HT1080 (cell line): ENCODE measurements around the gene STK32C. TPM values are rescaled to one million over a fixed set of nuclear protein-coding genes. Genes with fewer than 3 reads are reported as not detected.
"Not testable (repeated sequence)": the region's sequence is repeated elsewhere in the genome, so short reads cannot be mapped to it uniquely, and the experiment has no call there.

Experiments
- DNase-seq: peaks from one replicate; pipeline ENCODE4 v3.0.0-alpha.2; 2015; ENCODE audit warnings: low read depth
- total RNA-seq: library from RNA; depleted of rRNA; stranded (reverse); fragments of >200 nt; shearing (Covaris generic); gene quantifications from 2 replicates; pipeline ENCODE4 v1.2.3, GENCODE V29; 2014

Gene STK32C
- total RNA-seq, 1 experiment from 2014 or later: 11.5 TPM

DNA sequence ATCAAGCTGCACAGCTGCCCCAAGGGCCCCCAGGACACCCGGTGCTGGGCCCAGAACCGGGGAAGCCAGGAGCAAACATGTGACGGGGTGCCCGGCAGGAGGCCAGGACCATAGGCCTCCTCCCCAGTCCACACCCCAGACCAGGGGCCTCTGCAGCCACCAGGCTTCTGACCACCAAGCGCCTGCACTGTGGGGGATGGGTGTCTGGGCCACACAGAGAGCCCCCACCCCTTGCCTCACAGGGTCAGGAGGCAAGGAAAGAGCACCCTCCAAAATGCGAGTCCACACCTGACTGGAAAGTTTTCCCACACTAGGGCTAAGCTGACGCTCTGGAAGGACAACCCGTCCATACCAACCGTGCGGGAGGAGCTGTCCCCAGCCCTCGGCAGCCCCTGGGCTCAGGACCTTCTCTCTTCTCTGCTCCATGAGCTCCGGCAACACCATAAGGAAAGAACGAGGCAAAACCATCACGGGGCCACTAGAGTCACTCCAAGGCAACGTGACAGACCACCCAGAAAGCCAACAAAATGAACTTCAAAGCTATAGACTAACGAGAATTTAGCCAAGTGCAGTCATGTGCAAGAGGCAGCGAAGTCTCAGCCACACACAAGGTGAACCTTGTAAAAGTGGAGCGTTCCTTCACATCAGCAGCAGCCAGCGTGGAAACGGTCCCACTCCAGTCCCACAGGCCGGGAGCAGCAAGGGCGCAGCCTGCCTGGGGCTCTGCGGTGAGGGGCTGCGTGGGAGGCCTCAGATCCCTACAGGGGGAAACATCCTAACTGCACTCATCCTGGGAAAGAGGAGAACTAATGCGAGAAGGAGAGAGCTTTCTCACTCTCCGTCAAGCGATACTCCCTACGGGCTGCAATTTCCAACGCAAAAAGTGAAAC, 5.1 kb downstream of the STK32C start:
- DNase-seq: no peak

DNA sequence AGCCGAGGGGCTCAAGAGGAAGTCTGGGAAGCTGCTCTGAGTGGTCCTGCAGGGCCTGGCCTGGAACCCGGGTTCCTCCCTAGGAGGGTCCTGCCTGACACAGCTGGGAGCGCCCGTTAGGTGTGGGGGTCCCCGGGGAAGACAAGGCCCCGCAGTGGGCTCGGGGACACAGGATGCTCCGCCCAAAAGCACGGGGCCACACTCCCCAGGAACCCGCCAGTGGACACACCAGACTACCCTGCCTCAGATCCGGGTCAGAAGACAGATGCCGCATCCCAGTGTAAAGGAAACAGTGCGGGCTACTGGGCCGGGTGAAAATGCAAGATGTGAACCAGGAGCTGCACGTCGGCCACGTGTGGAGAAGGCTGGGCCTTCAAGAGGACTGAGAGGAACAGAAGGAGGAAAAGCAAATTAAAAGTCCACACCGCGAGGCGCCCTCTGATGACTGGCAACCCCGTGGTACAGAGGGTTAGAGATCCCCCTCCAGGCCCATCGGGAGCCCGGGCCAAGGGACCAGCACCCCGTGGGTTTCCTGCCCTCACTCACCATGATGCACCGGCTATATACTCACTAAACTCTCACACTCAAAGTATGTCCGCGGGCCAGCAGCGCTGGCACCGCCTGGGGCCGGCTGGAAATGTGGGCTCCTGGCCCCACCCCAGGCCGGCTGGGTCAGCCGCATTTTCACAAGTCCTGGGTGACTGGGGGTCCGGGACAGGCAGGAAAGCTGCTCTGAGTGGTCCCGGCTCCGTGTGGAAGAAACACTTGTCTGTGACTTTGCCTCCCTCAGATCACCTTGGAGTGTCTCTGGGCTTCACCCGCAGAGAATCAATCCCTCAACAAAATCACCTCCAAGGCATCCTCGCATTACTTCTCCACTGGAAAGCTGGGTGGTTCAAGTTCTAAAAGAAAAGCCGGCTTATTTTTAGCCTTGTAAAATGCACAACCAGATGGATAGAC, 6.1 kb downstream of the STK32C start:
- DNase-seq: no peak

DNA sequence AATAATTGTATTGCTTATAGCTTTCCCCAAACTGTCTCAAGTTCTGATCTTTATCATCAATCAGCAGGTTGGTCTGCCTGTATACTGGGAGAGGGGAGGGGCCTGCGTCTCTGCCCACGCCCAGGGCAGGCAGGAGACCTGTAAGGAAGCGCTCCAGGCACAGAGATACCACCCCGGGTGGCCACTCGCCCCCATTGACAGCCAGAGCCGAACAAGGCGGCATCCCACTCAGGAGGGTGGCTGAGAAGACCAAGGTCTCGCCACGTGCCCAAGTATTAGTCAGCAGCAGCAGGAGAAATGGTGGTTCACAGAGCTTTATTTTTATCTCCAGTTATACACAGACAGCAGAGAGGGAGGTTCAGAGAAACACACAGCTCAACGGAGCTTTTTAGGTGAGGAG, 7.2 kb downstream of the STK32C start:
- no peak for DNase-seq

DNA sequence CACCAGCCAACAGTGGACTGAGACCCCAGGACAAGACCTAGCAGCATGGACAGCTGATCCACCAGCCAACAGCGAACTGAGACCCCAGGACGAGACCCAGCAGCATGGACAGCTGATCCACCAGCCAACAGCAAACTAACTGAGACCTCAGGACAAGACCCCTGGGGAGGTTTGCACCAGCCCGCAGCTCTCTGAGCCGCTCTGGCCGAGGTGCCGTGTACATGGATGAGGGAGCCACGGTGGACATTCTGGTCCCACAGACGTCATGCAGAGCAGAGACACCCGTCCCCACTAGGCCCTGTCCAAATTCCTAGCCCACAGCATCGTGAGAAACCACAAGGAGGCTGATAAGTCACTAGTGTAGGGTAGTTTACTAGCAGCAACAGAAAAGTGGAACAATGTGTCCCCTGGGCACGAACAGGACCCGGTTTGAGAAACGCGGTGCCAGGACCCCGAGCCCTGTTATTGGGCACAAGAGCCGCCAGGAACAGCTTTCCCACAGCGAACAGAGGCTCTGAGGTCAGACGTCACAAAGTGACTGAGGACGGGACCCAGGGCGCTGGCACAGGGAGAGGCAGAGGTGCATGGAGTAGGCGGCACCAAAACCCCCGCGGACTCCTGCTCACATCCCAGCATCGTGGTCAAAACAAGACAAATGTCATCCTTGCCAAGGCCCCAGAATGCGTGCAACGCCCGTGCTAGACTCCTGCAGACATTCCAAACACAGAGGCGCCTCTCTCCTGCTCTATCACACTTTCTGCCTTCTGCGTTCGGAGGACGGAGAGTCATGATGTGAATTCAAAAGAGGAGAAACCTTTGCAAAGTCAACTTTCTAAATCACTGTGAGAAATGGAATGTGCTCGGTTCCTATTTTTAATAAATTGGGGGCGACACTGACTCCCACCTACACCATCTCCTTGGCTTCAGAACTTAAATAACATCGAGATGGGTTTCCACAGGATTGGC, 8.1 kb downstream of the STK32C start:
- DNase-seq: no peak

DNA sequence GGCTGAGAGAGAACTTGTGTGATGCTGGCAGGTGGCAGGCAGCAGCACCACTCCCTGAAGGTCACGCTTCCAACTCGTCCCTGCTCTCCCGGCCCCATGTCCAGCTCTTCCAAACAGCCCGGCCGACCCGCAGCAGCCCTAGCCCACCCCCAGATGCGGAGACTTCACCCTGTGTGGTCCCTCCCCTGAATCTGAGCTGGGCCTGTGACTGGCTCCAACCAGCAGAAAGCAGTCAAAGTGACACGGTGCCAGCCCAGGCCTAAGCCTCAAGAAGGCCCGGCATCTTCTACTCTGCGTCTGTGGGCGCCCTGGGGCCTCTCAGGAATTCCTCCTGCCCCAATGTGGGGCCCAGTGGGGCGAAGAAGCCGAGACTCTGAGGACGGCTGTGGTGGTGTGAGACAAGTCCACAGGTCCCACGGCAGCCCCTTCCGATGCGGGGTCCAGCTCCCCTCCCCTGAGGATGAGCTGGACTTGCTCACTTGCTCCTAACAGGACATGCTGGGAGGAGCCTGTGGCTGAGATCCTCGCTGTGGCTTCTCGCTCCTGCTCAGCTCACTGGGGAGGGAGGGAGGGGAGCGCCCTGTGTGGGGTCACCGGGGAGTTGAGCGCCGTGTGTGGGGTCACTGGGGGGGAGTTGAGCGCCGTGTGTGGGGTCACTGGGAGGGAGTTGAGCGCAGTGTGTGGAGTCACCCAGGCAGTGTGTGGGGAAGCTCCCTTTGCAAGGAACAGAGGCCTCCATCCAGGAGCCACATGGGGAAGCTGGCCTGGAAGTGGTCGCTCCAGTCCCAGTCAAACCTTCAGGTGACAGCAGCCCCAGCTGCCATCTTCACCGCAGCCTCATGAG, 9.5 kb downstream of the STK32C start:
- no peak for DNase-seq

DNA sequence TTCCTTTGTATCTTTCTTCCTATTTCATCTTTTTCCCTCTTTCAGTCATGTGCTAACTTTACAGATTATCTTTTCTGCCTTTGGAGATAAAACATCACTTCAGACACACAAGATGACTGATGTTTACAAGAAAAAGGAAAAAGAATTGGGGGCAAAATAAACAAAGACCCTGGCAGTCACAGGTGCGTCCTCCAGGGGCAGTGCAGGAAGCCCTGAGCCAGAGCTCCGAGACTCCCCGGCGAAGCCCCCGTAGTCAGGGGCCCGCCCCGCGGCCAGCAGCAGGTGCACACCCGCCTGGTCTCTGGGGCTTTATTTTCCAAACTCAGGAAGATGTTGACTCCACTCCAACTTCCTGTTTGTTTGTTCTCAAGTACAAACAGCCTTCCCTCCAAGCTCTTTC, 10.2 kb downstream of the STK32C start:
- no peak for DNase-seq

DNA sequence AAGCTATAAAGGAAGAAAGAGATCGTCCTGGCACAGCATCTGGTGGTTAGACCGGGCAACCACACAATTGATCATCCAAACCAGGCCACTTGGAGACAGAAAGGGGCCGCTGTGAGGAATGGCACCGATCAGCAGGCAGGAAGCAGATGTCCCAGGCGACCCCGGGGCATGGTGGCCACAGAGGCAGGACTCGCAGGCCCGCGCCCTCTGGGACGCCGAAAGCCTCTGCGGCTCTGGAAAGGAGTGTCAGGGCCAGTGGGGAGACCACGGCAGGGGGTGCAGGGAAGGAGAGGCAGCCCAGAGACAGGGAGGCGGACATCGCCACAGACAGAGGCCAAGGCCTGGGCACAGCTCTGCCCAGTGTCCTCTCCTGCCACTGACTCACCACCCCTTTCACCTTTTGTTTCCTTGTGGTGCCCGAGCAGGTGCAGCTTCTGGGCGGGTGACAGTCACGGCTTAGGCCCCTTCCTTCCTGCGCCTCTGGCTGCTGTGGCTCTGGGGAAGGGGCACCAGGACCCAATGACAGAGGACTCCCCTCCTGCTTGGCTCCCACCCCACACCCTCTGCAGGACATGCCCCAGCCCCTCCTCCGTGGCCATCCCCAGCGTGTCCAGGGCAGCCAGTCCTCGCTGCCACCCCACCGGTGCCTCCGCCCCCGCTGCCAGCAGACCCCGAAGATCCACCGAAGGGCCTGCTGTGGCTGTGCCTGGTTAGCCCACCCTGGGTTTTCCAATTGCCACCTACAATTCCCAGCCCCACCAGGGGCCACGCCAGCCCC, 10.9 kb downstream of the STK32C start:
- no peak for DNase-seq

DNA sequence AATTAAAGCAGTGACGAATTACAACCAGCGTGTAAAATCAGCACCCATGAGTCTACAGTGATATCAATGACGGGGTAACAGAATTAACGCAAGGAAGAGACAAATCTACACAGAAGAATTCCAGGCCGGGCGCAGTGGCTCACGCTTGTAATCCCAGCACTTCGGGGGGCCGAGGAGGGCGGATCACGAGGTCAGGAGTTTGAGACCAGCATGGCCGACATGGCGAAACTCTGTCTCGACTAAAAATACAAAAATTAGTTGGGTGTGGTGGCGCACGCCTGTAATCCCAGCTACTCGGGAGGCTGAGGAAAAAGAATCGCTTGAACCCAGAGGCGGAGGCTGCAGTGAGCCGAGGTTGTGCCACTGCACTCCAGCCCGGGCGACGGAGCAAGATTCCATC, 12.3 kb downstream of the STK32C start:
- not testable (repeated sequence) for DNase-seq

DNA sequence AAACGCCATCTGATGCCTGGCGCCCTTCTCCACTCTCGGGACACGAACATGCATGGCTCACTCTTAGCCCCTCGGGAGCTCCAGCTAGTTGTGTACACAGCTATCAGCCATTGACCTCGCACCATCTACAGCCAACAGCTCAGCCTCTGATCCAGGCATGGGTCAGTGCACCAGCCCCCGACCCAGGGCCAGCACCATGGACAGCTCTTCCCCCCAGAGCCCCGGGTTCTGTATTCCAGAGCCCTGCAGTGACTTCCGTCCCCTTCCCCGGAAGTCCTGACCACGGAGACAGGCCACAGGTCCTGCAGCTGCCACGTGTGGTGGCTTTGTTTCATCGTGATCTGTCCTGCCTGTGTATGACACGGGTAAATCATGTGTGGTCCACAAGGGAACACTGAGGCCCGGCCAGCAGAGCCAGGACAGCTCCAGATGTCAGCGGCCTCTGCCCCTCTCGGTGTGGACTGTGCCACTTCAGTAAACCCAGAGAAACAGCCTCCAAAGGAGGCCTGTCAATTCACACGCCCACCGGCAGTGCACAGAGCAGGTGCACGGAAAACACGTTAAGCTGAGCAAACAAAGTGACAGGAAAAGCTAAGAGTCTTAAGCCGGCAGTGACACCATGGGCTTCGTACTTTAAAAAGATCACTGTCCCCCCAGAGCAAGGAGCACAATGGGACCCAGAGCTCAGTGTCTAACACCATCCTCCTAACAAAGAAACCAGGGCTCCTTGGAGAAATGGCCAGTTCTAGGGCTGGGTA, 13.0 kb downstream of the STK32C start:
- no peak for DNase-seq

DNA sequence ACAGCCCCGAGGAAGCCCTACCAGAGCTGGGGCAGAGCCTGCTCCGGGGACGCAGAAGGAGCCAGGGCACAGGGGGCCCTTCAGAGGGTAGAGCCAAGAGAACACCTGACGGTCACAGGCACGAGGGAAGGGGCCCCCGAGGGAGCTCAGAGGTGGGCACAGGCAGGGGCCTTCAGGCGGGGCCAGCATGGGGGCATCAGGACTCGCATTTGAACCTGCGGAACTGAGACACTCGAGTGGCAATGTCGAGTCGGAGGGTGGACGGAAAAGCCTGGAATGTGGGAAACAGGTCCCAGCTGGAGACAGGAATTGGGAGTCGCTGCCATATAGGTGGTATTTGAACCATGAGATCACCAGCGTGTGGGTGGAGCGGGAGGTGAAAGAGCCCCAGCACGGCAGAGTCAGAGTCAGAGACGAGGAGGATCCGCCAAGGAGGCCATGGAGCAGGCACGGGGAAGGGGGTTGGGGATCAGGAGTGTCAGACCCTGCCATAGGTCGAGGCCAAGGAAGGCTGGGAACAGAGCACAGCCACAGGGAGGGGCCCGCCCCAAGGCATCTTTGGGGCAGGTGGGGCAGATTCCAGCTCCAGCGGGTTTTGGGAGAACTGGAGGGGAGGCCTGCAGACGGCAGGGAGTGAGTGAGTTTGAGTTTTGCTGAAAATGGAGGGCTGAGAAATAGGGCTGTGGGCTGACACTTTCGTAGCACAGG, 13.8 kb downstream of the STK32C start:
- DNase-seq: no peak

DNA sequence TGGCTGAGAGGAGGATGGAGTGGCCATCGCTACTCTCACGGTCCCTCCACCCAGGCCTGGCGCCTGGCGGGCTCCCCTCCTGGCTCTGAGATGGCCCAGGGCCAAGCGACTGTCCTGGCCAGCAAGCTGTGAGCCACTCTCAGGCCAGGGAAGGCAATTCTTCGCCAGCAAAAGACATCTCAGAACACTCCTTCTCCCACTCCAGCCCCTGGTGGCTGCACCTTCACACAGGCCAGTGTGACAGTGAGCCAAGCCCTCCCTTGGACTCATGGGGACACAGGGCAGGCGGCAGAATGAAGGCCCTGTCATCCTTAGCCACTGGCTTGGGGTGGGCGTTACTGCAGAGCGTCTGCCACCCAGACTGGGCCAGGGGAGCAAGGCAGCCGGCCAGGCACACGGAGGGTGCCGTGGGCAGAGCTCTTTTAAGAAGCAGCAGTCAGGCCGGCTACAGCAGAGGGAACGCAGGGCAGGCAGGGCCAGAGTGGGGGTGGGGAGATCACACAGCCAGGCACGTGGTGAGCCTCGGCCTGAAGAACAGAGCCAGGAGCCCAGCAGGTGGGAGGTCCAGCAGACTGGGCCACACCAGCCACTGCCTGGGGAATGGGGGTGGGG, 14.4 kb downstream of the STK32C start:
- no peak for DNase-seq

DNA sequence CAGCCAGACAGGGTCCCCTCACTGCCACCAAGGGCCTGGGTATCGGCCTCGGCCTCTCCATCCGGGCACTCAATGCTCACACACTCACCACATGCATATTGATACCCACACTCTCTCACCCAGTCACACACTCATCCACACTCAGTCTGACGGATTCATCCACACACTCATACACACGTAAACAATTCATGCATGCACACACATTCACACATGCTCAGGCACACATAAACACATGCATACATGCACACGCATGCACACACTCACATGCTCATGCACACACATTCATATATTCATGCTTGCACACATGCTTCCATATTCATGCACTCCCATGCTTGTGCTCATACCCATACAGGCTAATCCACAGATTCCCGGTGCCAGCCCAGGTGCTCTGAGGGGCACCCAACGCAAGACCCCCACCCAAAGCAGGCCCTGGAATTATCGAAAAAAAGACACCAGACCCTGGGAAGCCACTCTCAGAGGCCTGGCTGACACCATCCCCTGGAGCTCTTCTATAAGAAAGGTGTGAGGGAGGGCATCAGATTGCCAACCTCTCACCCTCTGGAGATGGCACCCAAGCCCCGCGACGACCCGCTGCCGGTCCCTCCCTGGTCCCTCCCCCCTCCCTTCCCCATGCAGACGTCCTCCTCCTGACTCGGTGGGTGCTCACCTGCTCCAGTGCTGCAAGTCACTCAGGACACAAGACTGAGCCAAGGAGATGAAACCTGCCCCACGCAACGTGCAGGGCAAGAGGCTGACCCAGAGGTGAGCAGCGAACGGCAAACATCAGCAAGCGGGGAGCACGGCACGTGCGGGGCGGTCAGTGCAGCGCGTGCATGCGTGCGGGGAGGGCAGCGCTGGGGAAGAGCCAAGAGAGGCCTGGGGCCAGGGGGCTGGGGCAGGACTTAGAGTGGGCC, 15.2 kb downstream of the STK32C start:
- no peak for DNase-seq

DNA sequence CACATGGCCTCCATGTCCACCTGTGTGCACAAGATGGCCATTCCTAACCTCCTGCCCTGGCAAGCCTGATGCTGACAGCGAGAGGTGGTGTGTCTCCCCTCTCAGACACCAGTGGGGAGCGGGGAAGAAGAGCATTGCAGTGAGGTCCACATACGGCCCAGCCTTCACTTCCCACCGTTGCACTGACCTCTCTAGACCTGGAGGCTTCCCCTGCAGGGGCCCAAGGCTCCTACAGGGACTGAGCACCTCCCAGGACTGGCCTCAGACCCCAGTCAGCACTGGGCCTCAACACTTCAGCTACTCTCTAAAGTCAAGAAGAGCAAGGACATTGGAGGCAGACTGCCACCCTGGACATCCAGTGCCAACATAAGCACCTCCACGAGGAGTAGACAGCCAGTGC, 15.9 kb downstream of the STK32C start:
- DNase-seq: no peak

DNA sequence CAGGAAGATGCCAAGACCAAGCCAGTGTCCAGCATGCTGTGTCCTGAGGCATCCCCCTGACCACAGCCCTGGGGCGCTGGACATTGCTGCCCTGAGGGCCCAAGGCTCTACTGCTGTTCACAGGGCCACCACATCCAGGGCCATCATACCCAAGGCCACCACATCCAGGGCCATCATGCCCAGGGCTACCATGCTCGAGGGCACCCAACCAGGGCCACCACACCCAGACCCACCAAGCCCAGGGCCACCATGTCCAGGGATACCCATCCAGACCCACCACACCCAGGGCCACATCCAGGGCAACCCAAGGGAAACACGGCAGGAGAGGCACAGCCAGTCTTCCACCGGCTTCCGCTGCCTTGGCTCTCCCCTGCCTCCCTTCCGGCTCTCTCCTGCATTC, 17.1 kb downstream of the STK32C start:
- no peak for DNase-seq

DNA sequence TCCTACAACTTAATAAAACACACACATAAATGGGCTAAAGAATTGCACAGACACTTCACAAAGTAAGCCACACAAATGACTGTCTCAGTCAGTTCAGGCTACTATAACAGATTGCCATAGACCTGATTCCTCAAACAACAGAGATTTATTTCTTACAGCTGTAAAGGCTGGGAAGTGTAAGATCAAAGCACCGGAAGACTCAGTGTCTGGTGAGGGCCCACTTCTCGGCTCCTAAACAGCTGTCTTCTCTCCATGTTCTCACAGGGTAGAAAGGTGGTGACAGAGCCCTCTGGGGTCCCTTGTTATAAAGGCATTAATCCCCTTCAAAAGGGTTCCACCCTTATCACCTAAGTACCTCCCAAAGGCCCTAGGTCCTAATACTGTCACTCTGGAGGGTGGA, 18.3 kb downstream of the STK32C start:
- no peak for DNase-seq

DNA sequence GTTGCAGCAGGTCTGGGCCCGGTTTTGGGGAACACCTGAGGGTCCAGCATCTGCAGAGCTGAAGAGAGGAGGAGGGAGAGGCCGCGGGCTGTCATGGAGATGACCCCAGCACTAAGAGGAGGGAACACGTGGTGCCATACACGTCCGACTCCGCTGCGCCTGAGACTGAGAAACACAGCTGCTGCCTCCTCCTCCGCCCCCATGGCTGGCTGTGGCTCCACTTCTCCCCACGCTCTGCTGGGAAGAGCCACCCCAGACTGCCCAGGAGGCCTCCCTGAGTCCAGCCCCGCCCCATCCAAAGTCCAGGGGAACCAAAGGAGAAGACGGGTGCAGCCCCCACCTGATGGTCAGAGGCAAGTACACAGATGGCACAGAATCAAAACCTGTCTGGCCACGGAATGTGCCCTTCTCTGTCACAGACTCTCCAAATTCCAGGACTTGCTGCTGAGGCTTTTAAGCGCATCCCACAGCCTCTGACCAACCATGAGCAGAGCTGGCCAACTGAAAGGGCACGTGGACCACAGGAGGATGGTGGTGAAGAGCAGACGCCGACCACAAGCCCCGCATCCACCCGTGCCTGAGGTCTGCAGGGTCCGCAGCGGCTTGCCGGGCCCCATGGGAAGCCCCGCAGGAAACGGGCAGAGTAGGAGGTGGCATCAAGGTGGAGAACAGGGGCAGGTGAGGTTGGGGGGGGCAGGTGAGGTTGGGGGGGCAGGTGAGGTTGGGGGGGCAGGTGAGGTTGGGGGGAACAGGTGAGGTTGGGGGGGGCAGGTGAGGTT, 24.0 kb downstream of the STK32C start:
- no peak for DNase-seq
